ENCODE results near the gene ACCS.

The ACCS gene, protein sequence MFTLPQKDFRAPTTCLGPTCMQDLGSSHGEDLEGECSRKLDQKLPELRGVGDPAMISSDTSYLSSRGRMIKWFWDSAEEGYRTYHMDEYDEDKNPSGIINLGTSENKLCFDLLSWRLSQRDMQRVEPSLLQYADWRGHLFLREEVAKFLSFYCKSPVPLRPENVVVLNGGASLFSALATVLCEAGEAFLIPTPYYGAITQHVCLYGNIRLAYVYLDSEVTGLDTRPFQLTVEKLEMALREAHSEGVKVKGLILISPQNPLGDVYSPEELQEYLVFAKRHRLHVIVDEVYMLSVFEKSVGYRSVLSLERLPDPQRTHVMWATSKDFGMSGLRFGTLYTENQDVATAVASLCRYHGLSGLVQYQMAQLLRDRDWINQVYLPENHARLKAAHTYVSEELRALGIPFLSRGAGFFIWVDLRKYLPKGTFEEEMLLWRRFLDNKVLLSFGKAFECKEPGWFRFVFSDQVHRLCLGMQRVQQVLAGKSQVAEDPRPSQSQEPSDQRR

DNA sequence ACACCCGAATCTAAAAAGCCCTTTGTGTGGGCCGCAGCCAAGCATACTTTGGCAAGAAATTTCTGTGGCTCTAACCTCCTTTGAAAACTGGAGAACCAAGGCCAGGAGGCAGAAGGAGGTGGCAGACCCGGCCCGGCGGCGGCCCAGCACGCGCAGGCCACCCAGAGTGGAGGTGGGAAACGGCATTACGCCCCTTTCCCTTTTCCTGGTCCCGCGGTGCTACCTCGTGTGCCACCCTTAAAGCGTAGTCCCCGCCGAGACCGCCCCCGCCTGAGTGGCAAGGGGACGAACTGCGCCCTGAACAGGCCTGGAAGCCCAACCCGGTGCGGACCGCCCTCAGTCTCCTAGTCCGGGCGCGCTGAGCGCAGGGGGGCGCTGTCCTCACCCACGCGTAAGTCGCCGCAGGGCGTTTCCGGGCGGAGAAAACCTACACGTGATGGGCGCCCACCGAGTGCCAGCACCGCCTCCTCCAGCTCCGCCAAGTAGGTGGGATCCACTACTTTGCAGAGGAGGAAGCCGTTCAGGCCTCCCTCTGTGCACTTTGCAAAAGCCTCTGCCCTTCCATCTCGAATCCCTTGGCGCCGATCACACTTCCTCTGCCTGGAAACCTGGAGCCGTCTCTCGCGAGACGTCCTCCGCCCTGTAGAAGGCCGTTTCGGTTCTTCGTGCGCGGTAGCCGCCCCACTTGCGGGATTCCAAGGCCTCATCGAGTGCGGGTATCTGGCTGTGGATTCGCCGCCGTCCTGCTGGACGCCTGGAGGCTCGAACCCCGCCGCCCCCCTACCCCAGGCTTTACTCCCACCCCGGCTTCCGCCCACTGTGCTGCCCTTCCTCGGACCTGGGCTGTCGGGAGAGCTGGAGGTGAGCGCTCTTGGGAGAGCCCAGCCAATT lies at the start of gene ACCS:
TSS of gene ACCS (plus strand) at position 430 of the 891 bp plus-strand sequence. CDS start 1,358 bp downstream, outside the sequence.
- DNase-seq = peak; percentile 92

DNA sequence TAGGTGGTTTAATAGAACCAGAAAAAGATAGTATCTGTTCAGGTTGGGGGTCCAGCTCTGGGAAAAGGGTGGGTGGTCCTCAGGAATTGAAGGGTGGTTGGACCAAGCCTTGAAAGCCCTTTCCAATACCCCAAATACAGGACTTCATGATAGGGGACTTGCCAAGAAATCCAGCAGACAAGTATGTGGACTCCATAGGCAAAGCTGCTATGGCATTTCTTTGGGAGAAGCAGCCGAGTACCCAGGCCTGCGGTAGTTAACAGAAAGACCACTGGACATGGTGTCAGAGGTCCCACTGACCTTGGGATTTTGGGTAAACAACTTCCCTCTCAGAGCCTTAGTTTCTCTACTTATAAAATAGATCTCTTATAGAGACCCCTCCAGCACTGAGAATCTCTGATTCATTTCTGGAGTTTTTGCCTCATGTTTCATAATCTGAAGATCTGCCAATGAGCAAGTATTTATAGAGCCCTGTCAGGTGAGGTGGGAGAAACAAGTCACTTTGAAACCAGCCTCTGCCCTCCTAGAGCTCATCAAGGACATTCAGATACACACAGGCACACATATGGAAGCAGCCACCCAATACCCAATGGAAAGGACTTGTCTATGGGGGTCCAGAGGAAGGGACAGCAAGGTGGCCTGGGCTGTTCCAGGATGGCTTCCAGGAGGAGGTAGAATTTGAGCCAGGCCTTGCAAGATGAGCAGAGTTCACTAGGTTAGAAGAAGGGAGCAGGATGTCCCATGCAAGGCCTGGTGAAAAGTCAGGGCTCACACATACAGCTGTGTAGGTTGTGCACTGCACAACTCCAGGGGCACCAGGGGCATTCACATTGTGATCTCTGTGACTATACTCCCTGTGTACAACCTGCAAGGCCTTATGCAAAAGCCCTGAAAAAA lies 49.3 kb upstream of the ACCS start:
- DNase-seq = no peak

DNA sequence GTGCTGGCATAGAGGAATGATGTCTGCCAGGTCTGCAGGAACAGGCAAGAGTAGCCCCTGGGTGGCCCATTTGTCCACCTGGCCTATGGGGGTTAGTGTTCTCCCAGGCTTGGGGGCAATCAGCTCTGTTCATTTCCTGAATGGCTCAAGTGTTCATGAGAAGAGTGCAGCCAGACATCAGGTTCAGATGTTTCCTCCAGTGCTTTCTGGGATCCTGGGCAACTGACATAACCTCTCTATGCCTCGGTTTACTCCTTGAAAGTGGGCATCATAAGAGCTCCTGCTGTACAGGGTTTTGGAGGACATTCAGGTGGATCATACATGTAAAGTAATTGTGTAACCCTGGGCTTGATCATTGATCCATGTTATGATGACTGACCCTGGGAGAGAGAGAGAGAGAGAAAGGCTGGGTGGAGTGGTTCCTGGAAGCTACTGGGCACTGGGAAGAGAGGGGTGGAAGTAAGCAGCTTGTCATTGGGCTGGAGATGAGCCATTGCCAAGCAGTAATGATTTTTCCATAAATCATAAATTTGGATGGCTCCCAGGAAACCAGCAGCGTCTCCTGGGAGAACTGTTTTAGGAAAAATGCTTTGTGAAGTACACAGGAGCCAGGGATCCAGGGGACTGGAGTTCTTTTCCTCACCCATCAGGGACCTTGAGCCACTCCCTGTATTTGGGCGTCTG lies 48.5 kb upstream of the ACCS start:
- no peak for DNase-seq

DNA sequence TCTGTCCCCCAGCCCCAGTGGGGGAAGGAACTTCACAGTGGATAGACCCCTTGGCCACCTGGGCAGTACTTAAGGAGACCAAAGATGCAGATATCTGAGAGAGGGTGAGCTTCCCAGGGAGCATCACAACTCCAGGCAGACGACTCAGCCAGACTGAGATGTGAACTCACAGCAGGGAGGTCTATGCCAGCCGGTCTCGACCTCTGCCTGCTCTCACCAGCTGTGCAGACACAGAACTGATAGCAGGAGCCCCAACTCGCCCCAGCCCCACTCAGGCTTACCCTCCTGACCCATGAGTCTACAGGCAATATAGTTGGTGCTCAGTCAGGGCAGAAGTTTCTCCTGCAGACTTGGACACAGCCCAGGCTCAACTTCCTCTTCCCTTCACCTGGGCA lies 47.9 kb upstream of the ACCS start:
- no peak for DNase-seq

DNA sequence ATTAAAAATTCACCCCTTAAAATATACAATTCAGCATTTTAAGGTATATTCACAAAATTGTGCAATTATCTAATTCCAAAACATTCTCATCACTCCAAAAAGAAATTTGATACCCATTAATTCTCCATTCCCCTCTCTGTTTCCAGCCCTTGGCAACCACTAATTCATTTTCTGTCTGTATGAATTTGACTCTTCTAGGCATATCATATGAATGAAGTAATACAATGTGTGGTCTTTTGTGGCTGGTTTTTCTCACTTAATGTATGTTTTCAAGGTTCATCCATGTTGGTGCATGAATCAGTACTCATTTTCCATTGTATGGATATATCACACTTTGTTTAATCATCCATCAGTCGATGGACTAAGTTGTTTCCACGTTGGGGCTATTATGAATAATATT lies 47.2 kb upstream of the ACCS start:
- no peak for DNase-seq

DNA sequence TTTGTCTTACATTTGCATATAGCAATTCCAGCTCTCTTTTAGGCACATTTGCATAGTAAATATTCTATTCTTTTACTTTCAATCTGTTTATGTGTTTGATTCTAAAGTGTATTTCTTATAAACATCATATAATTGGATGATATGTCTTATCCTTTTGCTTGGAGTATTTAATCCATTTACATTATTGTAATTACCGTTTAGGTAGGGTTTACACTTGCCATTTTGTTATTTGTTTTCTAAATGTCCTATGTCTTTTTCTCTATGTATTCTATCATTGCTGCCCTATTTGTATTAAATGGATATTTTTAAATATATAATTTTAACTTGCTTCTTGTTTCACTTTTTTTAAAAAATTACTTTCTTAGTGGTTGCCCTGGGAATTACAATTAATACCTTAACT lies 41.1 kb upstream of the ACCS start:
- no peak for DNase-seq

DNA sequence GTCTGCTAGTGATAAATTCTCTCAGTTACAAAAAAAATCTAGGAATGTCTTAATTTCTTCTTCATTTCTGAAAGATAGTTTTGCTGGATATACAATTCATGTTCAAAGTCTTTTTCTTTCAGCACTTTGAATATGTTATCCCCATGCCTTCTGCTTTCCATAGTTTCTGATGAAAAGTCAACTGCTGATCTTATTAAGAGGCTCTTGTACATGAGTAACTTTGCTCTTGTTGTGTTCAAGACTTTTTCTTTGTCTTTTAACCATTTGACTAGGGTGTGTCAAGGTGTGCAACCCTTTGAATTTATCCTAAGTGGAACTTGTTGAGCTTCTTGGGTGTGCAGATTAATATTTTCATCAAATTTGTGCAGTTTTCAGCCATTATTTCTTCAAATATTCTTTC lies 40.3 kb upstream of the ACCS start:
- no peak for DNase-seq

DNA sequence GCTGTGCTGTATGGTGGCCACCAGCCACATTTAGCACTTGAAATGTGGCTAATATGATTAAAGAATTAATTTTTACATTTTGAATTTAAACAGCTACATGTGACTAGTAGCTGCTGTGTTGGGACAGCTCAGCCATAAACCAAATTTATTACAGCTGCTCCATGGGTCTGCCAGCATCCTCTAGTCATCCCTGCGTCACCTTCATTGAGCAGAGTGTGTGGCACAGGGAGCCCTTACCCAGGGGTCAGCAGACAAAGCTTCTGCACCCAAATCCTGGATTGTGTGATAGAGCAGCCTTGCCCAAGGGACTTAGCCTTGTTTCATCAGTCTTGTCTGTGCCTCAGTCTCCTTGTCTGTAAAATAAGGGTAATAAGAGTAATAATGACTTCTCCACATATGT lies 37.7 kb upstream of the ACCS start:
- DNase-seq = no peak

DNA sequence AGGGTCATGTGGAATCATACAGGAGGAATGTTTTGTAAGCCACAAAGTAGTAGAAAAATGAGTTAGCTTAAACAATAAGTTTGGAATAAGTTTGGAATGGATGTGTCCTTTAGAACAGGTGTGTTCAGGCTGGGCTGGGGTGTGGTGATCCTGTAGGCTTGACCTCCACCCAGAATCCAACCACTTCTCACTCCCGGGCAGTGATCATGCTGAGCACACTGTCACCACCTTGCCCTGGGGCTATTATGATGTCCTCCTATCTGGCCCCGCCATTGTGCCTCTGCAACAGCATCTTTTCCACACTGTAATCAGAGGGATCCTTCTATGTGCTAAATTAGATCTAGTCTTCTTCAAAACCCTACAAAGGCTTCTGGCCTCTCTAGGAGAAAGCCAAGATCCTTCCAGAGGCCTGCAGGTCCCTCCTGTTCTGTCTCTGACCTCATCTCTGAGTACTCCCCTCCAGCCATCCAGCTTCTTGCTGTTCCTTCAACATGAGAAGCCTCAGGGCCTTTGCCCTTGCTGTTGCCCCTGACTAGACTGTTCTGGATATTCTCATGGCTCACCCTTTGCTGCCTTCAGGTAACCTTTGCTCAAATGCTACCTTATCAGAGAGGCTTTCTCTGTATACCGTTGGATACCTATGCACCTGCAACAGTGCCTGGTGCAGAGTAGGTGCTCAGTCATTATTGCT lies 37.1 kb upstream of the ACCS start:
- DNase-seq = no peak

DNA sequence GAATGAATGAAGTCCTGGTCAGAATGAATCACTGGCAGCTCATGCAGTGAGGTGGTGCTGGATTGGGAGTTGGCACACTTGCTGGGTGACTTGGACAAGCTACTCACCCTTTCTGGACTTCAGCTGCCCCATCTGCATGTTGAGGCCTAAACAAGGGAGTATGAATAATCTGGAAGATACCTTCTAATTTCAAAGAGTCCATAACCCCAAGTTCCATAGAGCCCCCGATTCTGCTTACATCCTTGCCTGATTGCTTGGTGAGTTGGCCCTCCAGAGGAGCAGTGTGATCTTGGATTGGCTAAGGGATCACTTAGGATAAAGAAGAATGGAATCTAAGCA lies 36.6 kb upstream of the ACCS start:
- no peak for DNase-seq

DNA sequence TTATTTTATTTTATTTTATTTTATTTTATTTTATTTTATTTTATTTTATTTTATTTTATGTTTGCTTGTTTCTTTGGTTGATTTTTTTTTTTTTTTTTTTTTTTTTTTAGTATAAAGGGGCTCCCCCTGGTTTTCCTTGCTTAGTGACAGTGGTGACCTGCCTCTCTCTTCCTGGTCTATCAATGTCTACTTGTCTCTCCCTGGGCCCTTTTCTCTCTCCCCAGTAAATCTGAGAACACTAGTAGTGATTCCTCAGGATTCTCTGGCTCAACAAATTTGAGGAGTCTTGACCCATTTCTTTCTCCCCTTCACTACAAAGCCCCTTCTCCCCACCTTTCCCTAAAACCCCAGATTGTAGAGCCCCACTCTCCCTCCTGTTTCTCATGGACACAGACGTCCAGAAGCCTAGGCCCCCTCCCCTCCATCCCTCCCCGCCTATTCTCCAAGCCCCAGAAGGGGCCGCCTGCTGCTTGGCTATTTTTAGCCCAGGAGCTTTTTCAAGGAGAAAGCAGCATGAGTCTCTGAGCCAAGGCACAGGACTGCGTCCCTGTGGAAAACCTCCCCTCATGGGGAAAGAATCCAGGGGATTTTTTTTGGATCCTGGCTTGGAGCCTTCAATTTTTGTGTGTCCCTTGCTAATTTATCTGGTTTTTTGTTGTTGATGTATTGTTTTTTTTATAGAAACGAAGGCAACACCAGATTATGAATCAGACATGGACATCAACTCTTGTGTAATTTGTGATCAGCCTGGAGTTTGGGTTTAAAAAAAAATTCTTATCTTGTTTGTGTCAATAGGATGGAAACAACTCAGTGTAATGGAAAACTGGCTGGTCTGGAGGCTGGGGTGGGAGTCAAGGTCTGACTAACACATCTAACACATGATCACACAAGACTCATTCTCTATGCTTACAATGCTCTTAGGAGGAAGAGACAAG lies 35.8 kb upstream of the ACCS start:
- no peak for DNase-seq

DNA sequence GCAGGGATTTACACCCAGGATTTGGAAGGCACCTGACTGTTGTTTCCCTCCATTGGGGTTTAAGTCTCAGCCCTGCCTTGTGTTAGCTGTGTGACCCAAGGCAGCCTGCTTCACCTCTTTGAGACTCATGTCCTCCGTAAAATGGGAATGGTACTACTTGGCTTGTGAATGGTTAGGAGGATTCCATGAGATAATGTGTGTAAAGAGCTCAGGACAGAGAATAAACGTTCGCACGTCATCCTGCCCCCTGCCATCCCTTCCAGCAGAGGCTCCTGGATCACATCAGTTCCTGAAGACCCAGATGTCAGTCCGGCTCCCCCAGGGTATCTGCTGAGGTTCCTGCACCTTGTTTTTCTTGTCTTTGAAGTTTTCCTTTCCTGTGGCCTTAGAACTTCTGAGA lies 35.1 kb upstream of the ACCS start:
- no peak for DNase-seq

DNA sequence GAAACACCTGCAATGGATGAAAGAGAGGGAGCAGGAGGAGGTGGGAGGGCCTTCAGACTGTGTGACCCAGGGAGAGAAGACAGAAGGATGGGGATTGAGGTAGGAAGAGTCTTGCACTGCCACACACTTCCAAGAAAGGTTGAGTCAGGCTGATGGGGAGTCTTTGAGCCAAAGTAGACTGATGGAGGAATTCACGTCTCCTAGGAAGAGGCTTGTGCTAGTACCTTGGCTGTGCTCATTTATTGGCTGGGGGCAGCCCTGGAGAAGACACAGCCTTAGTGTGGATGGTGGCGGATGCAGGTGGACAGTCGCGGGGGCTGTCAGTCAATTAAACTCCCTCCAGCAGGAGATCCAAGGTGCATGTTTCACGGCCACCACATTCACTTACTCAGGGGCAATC lies 34.5 kb upstream of the ACCS start:
- DNase-seq = no peak

DNA sequence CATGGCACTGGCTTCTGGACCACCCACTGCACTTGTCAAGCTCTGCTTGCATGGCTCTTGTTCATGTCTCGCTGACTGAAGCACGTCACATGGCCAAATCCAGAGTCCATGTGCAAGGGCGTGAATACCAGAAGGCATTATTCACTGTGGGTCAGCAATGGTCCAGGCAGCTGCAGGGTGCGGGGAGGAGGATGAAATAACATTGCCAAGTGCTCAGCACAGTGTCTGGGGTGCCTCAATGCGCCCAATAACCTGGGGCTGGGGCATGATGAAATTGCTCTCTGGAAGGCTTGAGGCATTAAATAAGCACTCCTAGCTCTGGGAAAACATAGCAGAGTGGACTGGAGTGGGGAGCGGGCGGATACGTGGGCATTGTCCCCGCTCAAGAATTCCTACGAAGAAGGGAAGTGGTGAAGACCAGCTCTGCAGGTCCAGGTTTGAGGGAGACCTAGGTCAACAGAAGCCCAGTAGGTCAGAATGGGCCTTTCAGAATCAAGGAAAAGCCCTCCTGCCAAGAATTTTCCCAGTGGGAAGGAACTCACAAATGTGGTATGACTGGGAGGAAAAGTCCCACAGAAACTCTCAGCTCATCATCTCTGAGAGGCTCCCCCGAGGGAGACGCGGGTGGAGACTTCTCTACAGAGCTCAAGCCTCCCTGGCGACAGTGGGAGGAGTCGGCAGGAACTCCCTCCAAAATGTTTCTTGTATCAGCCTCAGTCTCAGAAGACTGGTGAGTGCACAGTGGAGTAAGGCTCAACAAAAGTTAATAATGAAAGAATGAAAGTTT lies 33.6 kb upstream of the ACCS start:
- DNase-seq = no peak

DNA sequence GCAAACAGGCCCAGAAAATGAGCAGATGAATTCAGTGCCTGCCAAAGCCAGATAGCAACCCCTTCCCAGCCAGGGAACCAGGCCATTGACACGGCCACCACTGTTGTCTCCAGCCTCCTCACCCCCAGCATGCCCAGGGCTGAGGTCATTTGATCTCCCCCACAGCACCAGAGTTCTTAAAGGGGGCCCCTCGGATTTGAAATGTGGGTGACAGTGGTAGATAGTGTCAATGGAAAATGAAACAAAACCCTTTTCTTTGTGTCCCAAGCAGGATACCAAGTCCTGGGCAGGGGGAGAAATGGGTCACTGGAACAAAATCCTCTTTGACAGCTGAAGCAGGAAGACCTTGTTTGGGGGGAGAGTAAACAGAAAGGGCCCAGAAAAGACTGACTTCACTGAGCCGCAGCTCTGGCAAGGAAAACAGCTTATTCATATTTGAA lies 32.6 kb upstream of the ACCS start:
- no peak for DNase-seq

DNA sequence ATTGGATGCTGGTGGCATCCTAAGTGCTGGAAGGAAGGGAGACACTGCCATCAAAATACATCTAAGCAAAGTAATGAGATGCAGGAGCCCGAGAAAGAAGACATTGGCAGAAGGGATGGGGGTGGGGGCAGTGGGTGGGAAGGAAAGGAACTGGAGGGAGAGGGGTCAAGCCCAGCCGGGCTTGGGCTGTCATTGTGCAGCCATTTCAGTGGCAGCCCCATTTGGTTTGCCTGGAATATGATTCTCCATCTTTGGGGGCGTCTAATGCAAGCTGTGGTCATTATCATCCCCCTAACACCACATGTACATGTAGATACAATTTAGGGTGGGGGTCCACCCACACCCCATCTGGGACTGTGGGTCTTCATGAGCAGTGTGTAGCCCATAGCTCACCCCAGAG lies 32.2 kb upstream of the ACCS start:
- DNase-seq = no peak

DNA sequence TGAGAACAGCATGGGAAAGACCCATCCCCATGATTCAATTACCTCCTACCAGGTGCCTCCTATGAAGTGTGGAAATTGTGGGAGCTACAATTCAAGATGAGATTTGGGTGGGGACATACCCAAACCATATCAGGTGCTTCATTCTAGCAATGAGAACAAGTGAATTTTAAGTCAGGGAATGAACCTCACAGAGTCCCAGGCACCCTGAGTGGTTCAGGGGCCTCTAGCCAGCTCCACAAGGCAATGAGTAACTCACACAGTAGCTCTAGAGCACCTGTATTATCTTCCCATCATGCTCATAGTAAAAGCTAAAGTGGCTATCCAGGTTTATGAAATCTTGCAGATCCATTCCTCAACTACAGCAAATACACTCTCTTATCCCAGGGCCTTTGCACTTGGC lies 31.4 kb upstream of the ACCS start:
- DNase-seq = no peak

DNA sequence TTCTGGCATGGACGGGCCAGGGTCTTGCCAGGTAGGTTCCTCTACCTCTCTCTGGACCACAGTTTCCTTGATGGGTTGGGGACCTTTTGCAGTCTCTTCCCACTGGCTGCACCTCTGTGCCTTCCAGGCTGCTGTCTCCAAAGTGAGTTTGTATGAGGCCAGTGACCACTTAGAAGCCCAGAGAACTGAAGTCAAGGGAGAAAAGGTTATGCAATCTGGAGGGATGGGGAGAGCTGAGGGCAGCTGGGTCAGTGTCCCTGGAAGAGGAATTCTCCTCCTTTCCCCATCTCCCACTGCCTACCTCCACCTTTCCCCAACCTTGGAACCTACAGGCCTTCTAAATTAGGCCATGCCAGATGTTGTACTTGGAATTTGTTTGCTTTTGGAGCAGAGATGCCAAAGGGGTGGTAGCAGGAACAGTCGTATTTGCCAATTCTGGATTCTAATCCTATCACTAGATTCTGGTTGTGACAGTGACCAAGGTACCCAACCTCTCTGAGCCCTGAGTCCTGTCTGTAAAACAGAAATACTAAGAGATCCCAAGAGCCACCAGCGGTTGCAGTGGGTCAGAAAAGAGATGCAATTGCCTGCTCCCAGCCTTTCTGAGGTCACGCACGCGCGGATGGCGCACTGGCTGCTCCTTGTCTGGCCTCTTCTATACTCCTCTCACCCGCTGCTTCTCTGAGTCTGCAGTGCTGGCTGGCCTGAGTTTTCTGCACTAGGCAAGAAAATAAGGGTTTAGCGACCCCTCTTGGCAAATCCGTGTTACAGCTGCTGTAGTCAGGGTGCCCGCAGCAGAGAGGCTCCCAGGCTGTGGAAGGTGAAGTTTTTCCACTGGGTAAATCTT lies 29.0 kb upstream of the ACCS start:
- DNase-seq = peak; percentile 87

DNA sequence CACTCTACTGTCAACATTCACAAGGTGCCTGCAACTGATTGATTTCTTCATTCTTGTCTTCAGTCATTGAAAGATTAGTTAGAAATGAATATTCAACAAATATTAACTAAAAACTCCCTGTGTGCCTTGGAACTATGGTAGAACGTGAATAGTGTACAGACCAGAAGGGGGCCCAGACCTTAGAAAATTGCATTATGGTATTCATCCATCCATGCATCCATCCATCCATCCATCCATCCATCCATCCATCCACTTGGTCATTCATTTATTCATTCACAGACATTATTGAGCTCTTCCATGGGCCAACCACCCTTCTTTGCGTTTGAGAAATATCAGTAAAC lies 28.4 kb upstream of the ACCS start:
- DNase-seq = no peak
